IMR-90 (cell line): ENCODE results near the gene CRACDL.

ENCODE experiments used
- BHLHE40 ChIP-seq: fragments of 150-350 bp; IDR thresholded peaks from 2 replicates; pipeline ENCODE4 v1.6.1; 2016; ENCODE audit warnings: mild to moderate bottlenecking, low read depth, low read length
- CHD1 ChIP-seq: IDR thresholded peaks from 2 replicates; pipeline ENCODE4 v1.6.1; 2012; ENCODE audit warnings: low read depth, low read length, improper control_type of control experiment
- CTCF ChIP-seq: conservative IDR thresholded peaks from 2 replicates; pipeline ENCODE4 v1.5.1; 2012; ENCODE audit warnings: mild to moderate bottlenecking, low read depth, low read length, improper control_type of control experiment
- MXI1 ChIP-seq: IDR thresholded peaks from 2 replicates; pipeline ENCODE4 v1.6.1; 2012; ENCODE audit warnings: low read depth, mild to moderate bottlenecking, low read length, moderate library complexity, borderline replicate concordance
- POLR2A ChIP-seq: IDR thresholded peaks from 2 replicates; pipeline ENCODE4 v1.6.1; 2012; ENCODE audit warnings: mild to moderate bottlenecking, low read depth, low read length
- USF2 ChIP-seq: fragments of 150-350 bp; IDR thresholded peaks from 2 replicates; pipeline ENCODE4 v1.6.1; 2017; ENCODE audit warnings: mild to moderate bottlenecking, antibody characterized with exemption, low read length, low read depth

GRCh38 chr2:98903767-98904485, 32.1 kb downstream of the CRACDL start:
- TF ChIP-seq MXI1 = no peak
- TF ChIP-seq BHLHE40 = no peak
- no peak for TF ChIP-seq CTCF
- no peak for TF ChIP-seq USF2
- TF ChIP-seq POLR2A = no peak
- no peak for TF ChIP-seq CHD1
